Body of pancreas (tissue), 4 donors: ENCODE measurements around the gene MMP17.

ENCODE experiments used
- POLR2A ChIP-seq, 3 donors: fragments of 450-650 bp; IDR thresholded peaks; one replicate each; pipeline ENCODE4 v1.6.1; 2016; ENCODE audit warnings: antibody characterized with exemption in 3 of 3, mild to moderate bottlenecking in 2 of 3
- TF ChIP-seq, protein P1 (sequence below), 7 experiments: fragments of 450-650 bp in 4 of 7; fragments of 200-600 bp in 3 of 7; sonication (generic) in 3 of 7; IDR thresholded peaks; one replicate each; pipeline ENCODE4 v1.5.1; 2016 to 2019; ENCODE audit warnings: antibody characterized with exemption in 7 of 7

DNA sequence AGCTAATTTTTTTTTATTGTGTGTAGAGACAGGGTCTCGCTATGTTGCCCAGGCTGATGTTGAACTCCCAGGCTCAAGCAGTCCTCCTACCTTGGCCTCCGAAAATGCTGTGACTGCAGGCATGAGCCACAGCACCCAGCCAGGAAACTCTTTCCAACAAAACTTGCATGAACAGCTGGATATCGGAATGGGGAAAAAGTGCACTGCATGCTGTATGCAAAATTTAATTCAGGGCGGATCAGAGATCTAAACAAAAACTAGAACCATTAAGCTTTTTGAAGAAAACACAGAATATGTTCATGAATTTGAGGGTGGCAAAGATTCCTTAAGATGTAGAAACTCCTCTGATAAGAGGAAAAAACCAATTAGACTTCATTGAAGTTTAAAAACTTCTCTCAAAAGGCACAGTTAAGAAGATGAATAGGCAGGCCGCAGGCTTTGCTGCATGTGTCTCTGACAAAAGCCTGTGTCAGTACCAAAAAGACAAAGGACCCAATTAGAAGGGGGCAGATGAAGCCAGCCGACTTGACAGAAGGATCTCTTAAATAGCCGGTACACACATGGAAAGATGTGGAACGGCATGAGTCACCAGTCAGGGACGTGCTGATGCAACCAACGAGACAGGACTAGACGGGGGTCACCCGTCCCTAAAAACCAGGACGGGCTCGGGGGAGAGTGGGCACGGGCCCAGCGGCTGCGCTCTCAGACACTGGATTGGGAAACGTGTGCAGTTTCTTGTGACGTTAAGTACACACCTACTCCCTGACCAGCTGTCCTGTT, 34.8 kb upstream of the MMP17 start:
- TF ChIP-seq, protein P1, sequence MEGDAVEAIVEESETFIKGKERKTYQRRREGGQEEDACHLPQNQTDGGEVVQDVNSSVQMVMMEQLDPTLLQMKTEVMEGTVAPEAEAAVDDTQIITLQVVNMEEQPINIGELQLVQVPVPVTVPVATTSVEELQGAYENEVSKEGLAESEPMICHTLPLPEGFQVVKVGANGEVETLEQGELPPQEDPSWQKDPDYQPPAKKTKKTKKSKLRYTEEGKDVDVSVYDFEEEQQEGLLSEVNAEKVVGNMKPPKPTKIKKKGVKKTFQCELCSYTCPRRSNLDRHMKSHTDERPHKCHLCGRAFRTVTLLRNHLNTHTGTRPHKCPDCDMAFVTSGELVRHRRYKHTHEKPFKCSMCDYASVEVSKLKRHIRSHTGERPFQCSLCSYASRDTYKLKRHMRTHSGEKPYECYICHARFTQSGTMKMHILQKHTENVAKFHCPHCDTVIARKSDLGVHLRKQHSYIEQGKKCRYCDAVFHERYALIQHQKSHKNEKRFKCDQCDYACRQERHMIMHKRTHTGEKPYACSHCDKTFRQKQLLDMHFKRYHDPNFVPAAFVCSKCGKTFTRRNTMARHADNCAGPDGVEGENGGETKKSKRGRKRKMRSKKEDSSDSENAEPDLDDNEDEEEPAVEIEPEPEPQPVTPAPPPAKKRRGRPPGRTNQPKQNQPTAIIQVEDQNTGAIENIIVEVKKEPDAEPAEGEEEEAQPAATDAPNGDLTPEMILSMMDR (IDR thresholded peaks at IDR 0.05), result no peak
- TF ChIP-seq POLR2A (IDR thresholded peaks at IDR 0.05), result no peak
